Omental fat pad (tissue), 4 donors: ENCODE results near the gene AMACR. TPM values are rescaled to one million over a fixed set of nuclear protein-coding genes. Genes with fewer than 3 reads are reported as not detected.
A peak's percentile ranks its signal among the peaks of the same experiment; 100 is the strongest.

Source experiments
- ATAC-seq: fragments of 150-250 bp; one replicate; pipeline ENCODE4 v1.9.1; 2016; ENCODE audit warnings: mild to moderate bottlenecking, moderate library complexity; ENCODE audit not compliant: low FRiP score
- DNase-seq: peaks from one replicate; pipeline ENCODE4 v3.0.0-alpha.2; 2019; ENCODE audit warnings: low spot score
- total RNA-seq, 4 donors: library from RNA; depleted of rRNA; stranded (reverse); fragments of >200 nt; gene quantifications; one replicate each; pipeline ENCODE4 v1.1.0, GENCODE V29; 2016
- TF ChIP-seq, protein P1 (sequence below), 3 donors: fragments of 450-650 bp; IDR thresholded peaks; one replicate each; pipeline ENCODE4 v1.5.1; 2016 to 2017; ENCODE audit warnings: antibody characterized with exemption in 3 of 3, mild to moderate bottlenecking in 3 of 3, moderate library complexity in 2 of 3

AMACR gene
- total RNA-seq, 4 donors from 2014 or later, result 3.5 to 12.8 (median 6.1) TPM

DNA sequence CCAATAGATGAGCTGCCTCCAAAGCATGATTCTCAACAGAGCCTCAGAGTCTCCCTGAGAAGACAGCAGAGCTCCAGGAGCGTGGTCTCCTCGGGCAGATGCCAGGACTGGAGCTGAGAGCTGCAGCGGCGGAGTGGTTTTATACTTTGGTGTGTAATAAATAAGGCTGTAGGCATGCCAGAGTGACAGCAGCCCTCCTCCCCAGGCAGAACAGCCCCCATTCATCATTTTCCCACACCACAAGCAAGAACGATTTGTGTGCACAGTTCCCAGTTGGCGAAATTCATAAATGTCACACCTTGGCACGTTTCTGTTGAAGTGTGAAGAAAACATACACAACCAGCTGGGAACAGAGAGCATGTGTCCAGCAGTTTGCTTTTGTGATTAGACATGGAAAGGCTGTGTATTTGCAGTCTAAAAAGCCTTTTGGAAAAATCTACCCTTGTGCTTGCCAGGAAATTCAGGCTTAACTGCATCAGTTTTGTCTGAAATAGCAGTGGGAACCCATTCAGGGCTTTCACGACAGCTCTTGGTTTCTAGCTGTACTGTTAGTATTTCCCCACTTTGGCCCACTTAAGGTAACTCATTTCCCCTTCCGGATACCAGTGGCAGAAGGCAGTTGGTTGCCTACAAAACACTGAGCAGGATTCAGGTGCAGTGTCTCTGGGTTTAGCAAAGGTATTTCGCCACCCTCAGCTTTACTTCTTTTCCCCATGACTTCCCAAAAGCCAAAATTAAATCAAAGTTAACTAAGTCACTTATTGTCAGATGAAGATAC is 35.4 kb upstream of the AMACR start, which contains the start of gene C1QTNF3:
TSS of gene C1QTNF3 (minus strand) at position 115 of the 778 bp plus-strand sequence. CDS start at position 27, 88 bp downstream.
- TF ChIP-seq, protein P1, sequence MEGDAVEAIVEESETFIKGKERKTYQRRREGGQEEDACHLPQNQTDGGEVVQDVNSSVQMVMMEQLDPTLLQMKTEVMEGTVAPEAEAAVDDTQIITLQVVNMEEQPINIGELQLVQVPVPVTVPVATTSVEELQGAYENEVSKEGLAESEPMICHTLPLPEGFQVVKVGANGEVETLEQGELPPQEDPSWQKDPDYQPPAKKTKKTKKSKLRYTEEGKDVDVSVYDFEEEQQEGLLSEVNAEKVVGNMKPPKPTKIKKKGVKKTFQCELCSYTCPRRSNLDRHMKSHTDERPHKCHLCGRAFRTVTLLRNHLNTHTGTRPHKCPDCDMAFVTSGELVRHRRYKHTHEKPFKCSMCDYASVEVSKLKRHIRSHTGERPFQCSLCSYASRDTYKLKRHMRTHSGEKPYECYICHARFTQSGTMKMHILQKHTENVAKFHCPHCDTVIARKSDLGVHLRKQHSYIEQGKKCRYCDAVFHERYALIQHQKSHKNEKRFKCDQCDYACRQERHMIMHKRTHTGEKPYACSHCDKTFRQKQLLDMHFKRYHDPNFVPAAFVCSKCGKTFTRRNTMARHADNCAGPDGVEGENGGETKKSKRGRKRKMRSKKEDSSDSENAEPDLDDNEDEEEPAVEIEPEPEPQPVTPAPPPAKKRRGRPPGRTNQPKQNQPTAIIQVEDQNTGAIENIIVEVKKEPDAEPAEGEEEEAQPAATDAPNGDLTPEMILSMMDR (IDR thresholded peaks at IDR 0.05), result no peak
- ATAC-seq (peak; percentile 53), DNase-seq (no peak)

DNA sequence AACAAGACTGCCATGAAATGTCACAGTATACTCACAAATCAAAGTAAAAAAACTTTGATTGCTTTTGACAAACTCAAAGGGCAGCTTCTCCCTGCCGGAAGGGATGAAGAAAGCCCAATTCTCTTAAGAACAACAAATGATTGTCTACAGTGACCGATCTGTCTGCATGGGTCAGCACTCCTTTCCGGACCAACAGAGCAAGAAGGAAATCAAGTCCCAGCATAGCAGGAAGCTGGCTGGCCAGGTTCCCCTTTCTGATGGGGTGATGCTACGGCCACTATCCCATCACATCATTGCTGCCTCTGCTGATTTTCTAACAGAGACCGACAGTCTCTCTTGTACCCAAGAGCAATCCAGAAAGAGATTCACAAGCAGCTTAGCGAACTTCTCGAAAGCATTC is 34.5 kb upstream of the AMACR start:
- TF ChIP-seq, protein P1 (IDR thresholded peaks at IDR 0.05), result no peak
- ATAC-seq (no peak), DNase-seq (no peak)

DNA sequence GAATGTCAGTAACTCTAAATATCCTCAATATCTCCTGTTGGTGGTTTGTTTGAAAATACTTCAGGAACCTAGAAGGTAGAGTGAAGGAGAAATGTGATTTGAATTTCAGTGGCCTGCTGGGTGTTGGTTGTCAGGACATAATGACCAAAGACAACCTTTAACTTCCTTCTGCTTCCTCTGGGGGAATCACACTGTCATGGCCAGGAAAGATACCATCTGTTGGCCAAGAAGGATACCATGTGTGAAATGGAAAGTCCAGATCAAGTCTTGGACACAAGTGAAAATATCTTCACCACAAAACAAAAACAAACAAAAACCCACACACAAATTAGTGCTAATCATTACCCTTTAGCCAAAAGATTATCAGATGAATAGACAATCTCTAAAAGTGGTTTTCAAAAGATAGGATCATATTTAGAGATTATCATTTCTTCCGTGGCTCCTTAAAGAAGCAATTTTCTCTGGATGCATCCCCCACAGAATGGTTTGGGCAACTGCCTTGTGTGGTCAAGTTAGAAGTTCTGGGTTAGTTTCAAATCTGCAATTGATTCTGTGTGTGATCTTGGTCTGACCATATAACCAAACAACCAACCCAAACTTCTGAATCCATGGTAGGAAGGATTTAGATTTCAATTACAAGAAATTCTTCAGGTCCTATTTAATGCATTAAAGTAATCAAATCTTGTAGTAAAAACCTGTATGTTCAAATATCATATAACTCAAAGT is 33.6 kb upstream of the AMACR start:
- DNase-seq (no peak), ATAC-seq (no peak)
- TF ChIP-seq, protein P1 (IDR thresholded peaks at IDR 0.05), result no peak

DNA sequence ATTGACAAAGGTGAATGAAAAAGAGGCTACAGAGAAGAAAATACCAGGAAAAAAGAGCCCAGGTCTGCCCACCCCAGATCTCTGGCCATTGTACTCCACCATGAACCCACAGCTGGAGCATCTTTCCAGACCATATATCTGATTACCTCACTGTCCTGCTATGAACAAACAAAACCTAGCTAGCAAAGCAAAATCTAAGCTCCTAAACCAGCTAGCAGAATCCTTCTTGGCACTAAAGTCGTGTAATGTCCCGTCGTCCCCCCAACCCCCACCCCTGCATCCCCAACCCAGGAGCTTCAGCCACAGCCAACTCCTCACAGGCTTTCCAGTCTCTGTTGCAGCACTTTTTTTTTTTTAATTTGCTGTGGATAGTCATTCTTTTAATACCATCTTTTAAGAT is 32.6 kb upstream of the AMACR start:
- DNase-seq (no peak), ATAC-seq (no peak)
- TF ChIP-seq, protein P1 (IDR thresholded peaks at IDR 0.05), result no peak

DNA sequence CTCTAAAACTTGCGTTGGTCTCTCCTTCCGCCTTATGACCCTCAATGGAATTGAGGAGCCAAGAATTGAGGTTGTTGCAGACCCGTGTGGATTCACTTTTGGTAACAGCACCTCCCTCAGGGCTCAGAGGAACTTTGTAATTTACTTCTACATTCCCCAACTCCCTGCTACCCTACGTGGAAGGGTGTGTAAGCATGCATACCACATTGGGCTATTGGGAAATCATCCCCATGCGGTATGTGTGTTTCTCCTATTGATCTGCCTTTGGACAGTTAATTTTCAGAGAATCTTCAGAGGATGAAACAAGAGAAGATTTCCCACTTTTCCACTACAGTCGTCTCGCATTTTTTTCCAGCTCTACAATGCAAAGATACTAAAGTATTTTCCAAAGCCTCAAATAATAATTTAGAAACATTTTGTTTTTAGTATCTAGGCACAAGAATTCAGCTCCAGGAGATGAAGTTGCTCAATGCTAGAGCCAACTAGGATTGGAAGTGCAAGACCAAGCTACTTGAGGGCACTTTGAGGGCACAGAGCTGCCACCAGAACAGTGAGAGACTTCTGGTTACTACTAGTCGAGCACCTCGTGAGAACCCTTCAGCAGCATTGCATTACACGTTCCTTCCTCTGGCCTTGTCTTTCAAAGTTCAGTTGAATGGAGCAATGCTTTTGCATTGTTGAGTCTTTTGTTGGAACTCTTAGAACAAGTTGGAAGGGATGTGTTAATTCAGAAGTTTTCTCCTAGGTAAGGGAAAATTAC is 31.7 kb upstream of the AMACR start:
- TF ChIP-seq, protein P1 (IDR thresholded peaks at IDR 0.05), result no peak
- no peak for ATAC-seq
- DNase-seq, result no peak

DNA sequence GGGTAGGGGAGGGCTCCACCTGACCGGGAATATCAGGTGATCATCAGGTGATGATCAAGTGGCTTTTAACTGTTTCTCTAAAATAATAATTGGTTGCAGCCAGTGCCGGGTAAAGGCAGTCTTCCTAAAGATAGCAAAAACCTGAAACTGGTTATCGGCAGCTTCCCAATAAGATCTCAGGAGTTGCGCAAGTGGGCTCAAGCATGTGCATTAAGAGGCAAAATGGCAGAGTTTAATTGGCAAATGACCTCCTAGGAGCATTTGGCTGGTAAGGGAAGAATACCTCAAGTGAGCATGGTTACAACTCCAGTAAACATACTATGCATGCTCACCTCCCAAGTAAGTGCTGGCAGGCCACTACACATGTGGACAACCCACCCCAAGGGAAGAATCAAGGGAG is 31.0 kb upstream of the AMACR start:
- ATAC-seq, result no peak
- TF ChIP-seq, protein P1 (IDR thresholded peaks at IDR 0.05), result no peak
- DNase-seq, result no peak
